ENCODE data around the gene MAP2. TPM values are rescaled to one million over a fixed set of nuclear protein-coding genes. Genes with fewer than 3 reads are reported as not detected.

The MAP2 gene
- total and polyA plus RNA-seq, 4 donors = 215 to 669 (median 469) TPM

- Histone ChIP-seq H3K27ac (ENCODE audit: low read depth, low read length) (no peak overlapping the region), H3K4me1 (ENCODE audit: control insufficient read depth, insufficient read depth, low read length) (no peaks in the 10 kb centered on the region), H3K4me3 (ENCODE audit: low read depth, low read length) (no peak overlapping the region), H3K27me3 (ENCODE audit: control insufficient read depth, insufficient read depth, low read length) (no peaks in the 10 kb centered on the region), H3K36me3 (ENCODE audit: control insufficient read depth, insufficient read depth, low read length) (peaks cover 3% of the 10 kb centered on the region), H3K9me3 (ENCODE audit: control insufficient read depth, insufficient read depth, low read length) (peaks cover 5% of the 10 kb centered on the region)
- 50% methylated on average over 1 of the region's 4 CpGs for WGBS (ENCODE audit: insufficient coverage)
- DNase-seq (ENCODE audit: low read depth in 4 of 6, low spot score in 6 of 6) = no peak
Measured at GRCh38 chr2:209495855-209496585, 72.2 kb downstream of the MAP2 start.

GRCh38 chr2:209496586-209496982 lies 72.7 kb downstream of the MAP2 start:
- DNase-seq (ENCODE audit: low read depth in 4 of 6, low spot score in 6 of 6) = no peak
- Histone ChIP-seq H3K36me3 (ENCODE audit: control insufficient read depth, insufficient read depth, low read length) (peaks cover 3% of the 10 kb centered on the region), H3K9me3 (ENCODE audit: control insufficient read depth, insufficient read depth, low read length) (peaks cover 5% of the 10 kb centered on the region), H3K27ac (ENCODE audit: low read depth, low read length) (no peak overlapping the region), H3K27me3 (ENCODE audit: control insufficient read depth, insufficient read depth, low read length) (no peaks in the 10 kb centered on the region), H3K4me3 (ENCODE audit: low read depth, low read length) (no peak overlapping the region), H3K4me1 (ENCODE audit: control insufficient read depth, insufficient read depth, low read length) (no peaks in the 10 kb centered on the region)

- no peak for DNase-seq (ENCODE audit: low read depth in 4 of 6, low spot score in 6 of 6)
- WGBS (ENCODE audit: insufficient coverage) = 80% methylated on average over 1 of the region's 1 CpG
Measured at GRCh38 chr2:209498614-209499013, 74.8 kb downstream of the MAP2 start.

GRCh38 chr2:209499069-209499468 lies 75.2 kb downstream of the MAP2 start:
- no peak overlapping the region for H3K27ac ChIP-seq (ENCODE audit: low read depth, low read length)

More at GRCh38 chr2:209498614-209499013, 74.8 kb downstream of the MAP2 start:
- H3K4me1 ChIP-seq (ENCODE audit: control insufficient read depth, insufficient read depth, low read length) = no peaks in the 10 kb centered on the region
- no peak overlapping the region for H3K27ac ChIP-seq (ENCODE audit: low read depth, low read length)
- H3K36me3 ChIP-seq (ENCODE audit: control insufficient read depth, insufficient read depth, low read length) = peaks cover 3% of the 10 kb centered on the region
- peaks cover 5% of the 10 kb centered on the region for H3K9me3 ChIP-seq (ENCODE audit: control insufficient read depth, insufficient read depth, low read length)
- no peak overlapping the region for H3K4me3 ChIP-seq (ENCODE audit: low read depth, low read length)
- no peaks in the 10 kb centered on the region for H3K27me3 ChIP-seq (ENCODE audit: control insufficient read depth, insufficient read depth, low read length)

GRCh38 chr2:209501579-209501978 lies 77.7 kb downstream of the MAP2 start:
- WGBS (ENCODE audit: insufficient coverage) = no CpG with 5 or more reads among the region's 2 CpGs
- H3K27me3 ChIP-seq (ENCODE audit: control insufficient read depth, insufficient read depth, low read length) = no peaks in the 10 kb centered on the region
- no peak overlapping the region for H3K4me3 ChIP-seq (ENCODE audit: low read depth, low read length)
- no peak for DNase-seq (ENCODE audit: low read depth in 4 of 6, low spot score in 6 of 6)
- peaks cover 5% of the 10 kb centered on the region for H3K9me3 ChIP-seq (ENCODE audit: control insufficient read depth, insufficient read depth, low read length)
- H3K27ac ChIP-seq (ENCODE audit: low read depth, low read length) = no peak overlapping the region
- no peaks in the 10 kb centered on the region for H3K4me1 ChIP-seq (ENCODE audit: control insufficient read depth, insufficient read depth, low read length)
- peaks cover 3% of the 10 kb centered on the region for H3K36me3 ChIP-seq (ENCODE audit: control insufficient read depth, insufficient read depth, low read length)

More at GRCh38 chr2:209499069-209499468, 75.2 kb downstream of the MAP2 start:
- Histone ChIP-seq H3K4me1 (ENCODE audit: control insufficient read depth, insufficient read depth, low read length) (no peaks in the 10 kb centered on the region), H3K9me3 (ENCODE audit: control insufficient read depth, insufficient read depth, low read length) (peaks cover 5% of the 10 kb centered on the region), H3K36me3 (ENCODE audit: control insufficient read depth, insufficient read depth, low read length) (peaks cover 3% of the 10 kb centered on the region), H3K27me3 (ENCODE audit: control insufficient read depth, insufficient read depth, low read length) (no peaks in the 10 kb centered on the region), H3K4me3 (ENCODE audit: low read depth, low read length) (no peak overlapping the region)
- no peak for DNase-seq (ENCODE audit: low read depth in 4 of 6, low spot score in 6 of 6)

- Histone ChIP-seq H3K4me3 (ENCODE audit: low read depth, low read length) (no peak overlapping the region), H3K27ac (ENCODE audit: low read depth, low read length) (no peak overlapping the region), H3K36me3 (ENCODE audit: control insufficient read depth, insufficient read depth, low read length) (no peaks in the 10 kb centered on the region), H3K27me3 (ENCODE audit: control insufficient read depth, insufficient read depth, low read length) (no peaks in the 10 kb centered on the region), H3K4me1 (ENCODE audit: control insufficient read depth, insufficient read depth, low read length) (no peaks in the 10 kb centered on the region), H3K9me3 (ENCODE audit: control insufficient read depth, insufficient read depth, low read length) (no peaks in the 10 kb centered on the region)
- 67% methylated on average over 1 of the region's 2 CpGs for WGBS (ENCODE audit: insufficient coverage)
- no peak for DNase-seq (ENCODE audit: low read depth in 4 of 6, low spot score in 6 of 6)
Measured at GRCh38 chr2:209505410-209505809, 81.6 kb downstream of the MAP2 start.

GRCh38 chr2:209508255-209508654 lies 84.4 kb downstream of the MAP2 start:
- no peak for DNase-seq (ENCODE audit: low read depth in 4 of 6, low spot score in 6 of 6)
- Histone ChIP-seq H3K9me3 (ENCODE audit: control insufficient read depth, insufficient read depth, low read length) (no peaks in the 10 kb centered on the region), H3K27ac (ENCODE audit: low read depth, low read length) (no peak overlapping the region), H3K27me3 (ENCODE audit: control insufficient read depth, insufficient read depth, low read length) (no peaks in the 10 kb centered on the region), H3K36me3 (ENCODE audit: control insufficient read depth, insufficient read depth, low read length) (no peaks in the 10 kb centered on the region), H3K4me1 (ENCODE audit: control insufficient read depth, insufficient read depth, low read length) (no peaks in the 10 kb centered on the region), H3K4me3 (ENCODE audit: low read depth, low read length) (no peak overlapping the region)

GRCh38 chr2:209511637-209512036 lies 87.8 kb downstream of the MAP2 start:
- no peaks in the 10 kb centered on the region for H3K4me1 ChIP-seq (ENCODE audit: control insufficient read depth, insufficient read depth, low read length)
- no peak overlapping the region for H3K4me3 ChIP-seq (ENCODE audit: low read depth, low read length)
- 93% methylated on average over 2 of the region's 2 CpGs for WGBS (ENCODE audit: insufficient coverage)
- no peak overlapping the region for H3K27ac ChIP-seq (ENCODE audit: low read depth, low read length)
- no peak for DNase-seq (ENCODE audit: low read depth in 4 of 6, low spot score in 6 of 6)
- H3K27me3 ChIP-seq (ENCODE audit: control insufficient read depth, insufficient read depth, low read length) = no peaks in the 10 kb centered on the region
- no peaks in the 10 kb centered on the region for H3K36me3 ChIP-seq (ENCODE audit: control insufficient read depth, insufficient read depth, low read length)
- H3K9me3 ChIP-seq (ENCODE audit: control insufficient read depth, insufficient read depth, low read length) = no peaks in the 10 kb centered on the region

GRCh38 chr2:209512971-209513370 lies 89.1 kb downstream of the MAP2 start:
- Histone ChIP-seq H3K27me3 (ENCODE audit: control insufficient read depth, insufficient read depth, low read length) (no peaks in the 10 kb centered on the region), H3K9me3 (ENCODE audit: control insufficient read depth, insufficient read depth, low read length) (no peaks in the 10 kb centered on the region), H3K27ac (ENCODE audit: low read depth, low read length) (no peak overlapping the region), H3K4me3 (ENCODE audit: low read depth, low read length) (no peak overlapping the region), H3K36me3 (ENCODE audit: control insufficient read depth, insufficient read depth, low read length) (no peaks in the 10 kb centered on the region), H3K4me1 (ENCODE audit: control insufficient read depth, insufficient read depth, low read length) (no peaks in the 10 kb centered on the region)
- WGBS (ENCODE audit: insufficient coverage) = no CpG with 5 or more reads among the region's 2 CpGs
- DNase-seq (ENCODE audit: low read depth in 4 of 6, low spot score in 6 of 6) = peak in 2 of 6 donors; percentile 24 to 34

GRCh38 chr2:209517436-209517835 lies 93.6 kb downstream of the MAP2 start:
- Histone ChIP-seq H3K4me3 (ENCODE audit: low read depth, low read length) (no peak overlapping the region), H3K4me1 (ENCODE audit: control insufficient read depth, insufficient read depth, low read length) (no peaks in the 10 kb centered on the region), H3K27me3 (ENCODE audit: control insufficient read depth, insufficient read depth, low read length) (no peaks in the 10 kb centered on the region), H3K36me3 (ENCODE audit: control insufficient read depth, insufficient read depth, low read length) (no peaks in the 10 kb centered on the region), H3K27ac (ENCODE audit: low read depth, low read length) (no peak overlapping the region), H3K9me3 (ENCODE audit: control insufficient read depth, insufficient read depth, low read length) (no peaks in the 10 kb centered on the region)
- DNase-seq (ENCODE audit: low read depth in 4 of 6, low spot score in 6 of 6) = no peak
- 80% methylated on average over 1 of the region's 5 CpGs for WGBS (ENCODE audit: insufficient coverage)
